Activated T-cell treated with anti-CD3 and anti-CD28 coated beads for 48 hours (primary cell): ENCODE results near the gene INS.
"Not testable (repeated sequence)": the region's sequence is repeated elsewhere in the genome, so short reads cannot be mapped to it uniquely, and the experiment has no call there.

Source experiments
- DNase-seq: peaks from one replicate; pipeline ENCODE4 v3.0.0-alpha.2; 2020; ENCODE audit warnings: low read depth

The INS gene

GRCh38 chr11:2131371-2132236, 29.4 kb downstream of the INS start:
- no peak for DNase-seq

DNA sequence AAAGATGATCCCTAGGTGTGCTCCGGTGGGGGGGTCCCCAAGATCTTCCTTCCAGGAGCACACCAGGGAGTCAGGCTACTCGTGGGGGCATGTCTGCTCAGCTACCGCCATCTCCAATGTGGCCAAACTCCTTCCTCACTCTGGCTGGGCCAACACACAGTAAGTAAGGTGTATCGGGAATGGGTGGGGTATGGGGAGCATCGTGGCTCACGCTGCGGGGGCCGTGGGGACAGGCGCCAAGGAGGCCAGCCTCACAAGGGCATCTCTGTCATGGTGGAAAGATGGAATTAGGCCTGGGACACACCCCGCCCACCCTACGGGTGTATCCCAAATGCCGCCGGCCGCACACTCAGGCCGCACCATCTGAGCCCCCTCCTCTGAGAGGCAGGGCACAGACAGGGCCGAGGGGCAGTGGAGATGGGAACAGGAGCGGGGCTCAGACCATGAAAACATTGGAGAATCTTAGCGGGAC, 30.1 kb downstream of the INS start:
- DNase-seq = no peak

GRCh38 chr11:2129699-2130366, 31.2 kb downstream of the INS start:
- no peak for DNase-seq

- no peak for DNase-seq
Measured at GRCh38 chr11:2129308-2129698, 31.7 kb downstream of the INS start.

DNA sequence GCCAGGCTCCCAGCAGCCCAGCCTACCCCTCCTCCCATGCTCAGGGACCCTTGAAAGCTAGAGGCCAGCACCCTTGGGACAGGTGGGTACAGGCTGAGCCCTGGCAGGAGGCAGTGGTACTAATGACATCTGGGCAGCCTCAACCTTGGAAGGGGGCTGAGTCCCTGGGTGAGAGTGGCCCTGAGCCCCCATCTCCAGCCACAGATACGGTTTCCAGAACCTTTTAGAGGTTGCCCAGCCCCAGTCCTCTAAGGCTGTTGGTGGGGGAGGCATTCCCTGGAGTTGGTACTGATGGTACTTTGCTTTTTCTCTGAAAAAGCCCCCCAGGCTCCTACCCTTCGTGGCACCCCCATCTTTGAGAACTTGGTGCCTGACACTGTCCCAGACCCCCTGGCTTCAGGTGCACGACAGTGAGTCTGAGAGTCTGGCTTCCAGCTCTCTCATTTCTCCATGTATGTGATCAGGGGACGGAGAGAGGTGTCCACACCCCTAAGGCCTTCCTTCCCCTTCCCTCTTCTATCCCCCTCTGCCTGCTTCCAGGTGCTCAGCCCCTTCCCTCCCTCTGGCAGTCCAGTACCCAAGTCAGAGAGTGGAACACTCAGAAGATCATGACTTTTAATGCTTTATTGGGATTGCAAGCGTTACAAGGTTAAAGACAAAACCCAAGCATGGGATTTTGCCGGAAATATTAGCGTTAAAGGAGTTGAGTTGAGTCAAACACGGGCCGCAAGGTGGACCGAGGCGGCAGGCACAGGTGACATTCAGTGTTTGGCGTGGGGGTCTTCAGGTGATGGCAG, 32.3 kb downstream of the INS start:
- DNase-seq = no peak

GRCh38 chr11:2128130-2128510, 32.9 kb downstream of the INS start:
- DNase-seq = no peak

DNA sequence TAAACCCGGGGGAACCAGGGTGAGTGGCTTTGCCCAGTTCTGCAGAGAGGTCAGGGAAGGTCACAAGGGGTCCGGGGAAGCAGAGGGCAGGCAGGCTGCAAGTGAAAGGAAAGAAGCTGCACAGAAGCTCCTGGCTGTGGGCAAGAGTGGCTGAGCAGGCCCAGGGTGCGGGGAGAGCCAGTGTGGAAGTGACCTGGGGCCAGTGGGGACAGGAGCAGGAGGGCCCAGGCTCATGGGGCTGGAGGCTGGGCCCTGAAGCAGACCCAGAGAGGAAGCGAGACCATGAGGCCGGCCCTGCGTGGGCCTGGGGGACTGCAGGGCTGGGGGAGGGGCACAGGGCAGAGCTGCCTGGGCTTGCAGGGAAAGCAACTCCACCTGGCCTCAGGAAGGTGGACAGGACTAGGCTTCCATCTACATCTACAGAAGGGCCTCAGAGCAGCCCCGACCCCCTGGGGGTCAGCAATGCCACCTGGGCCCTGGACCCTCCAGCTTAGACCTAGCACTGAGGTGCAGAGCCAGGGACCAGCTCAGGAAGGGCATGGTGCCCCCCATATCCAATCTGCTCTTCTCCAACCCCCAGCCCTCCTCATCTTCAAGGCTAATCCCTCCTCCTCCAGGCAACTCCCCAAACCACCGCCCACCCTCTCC, 33.4 kb downstream of the INS start:
- no peak for DNase-seq

DNA sequence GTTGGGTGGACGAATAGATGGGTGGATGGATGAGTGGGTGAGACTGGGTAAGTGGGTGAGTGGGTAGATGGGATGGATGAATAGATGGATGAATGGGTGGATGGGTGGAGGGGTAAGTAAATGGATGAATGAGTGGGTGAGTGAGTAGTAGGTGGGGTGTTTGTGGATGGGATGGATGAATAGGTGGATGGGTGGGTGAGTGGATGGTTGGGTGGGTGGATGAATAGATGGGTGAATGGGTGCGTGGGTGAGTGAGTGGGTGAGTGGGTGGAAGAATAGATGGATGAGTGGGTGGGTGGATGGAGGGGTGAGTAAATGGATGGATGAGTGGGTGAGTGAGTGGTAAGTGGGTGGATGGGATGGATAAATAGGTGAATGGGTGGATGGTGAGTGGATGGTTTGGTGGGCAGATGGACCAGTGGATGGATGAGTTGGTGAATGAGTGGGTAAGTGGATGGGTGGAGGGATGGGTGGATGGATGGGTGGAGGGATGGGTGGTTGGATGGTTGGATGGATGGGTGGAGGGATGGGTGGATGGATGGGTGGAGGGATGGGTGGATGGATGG, 34.4 kb downstream of the INS start:
- no peak for DNase-seq

GRCh38 chr11:2124736-2125484, 36.1 kb downstream of the INS start:
- not testable (repeated sequence) for DNase-seq

- DNase-seq = no peak
Measured at GRCh38 chr11:2123628-2123960, 37.4 kb downstream of the INS start.

- DNase-seq = no peak
Measured at GRCh38 chr11:2122907-2123627, 37.9 kb downstream of the INS start.

GRCh38 chr11:2122222-2122906, 38.6 kb downstream of the INS start:
- DNase-seq = no peak

GRCh38 chr11:2121227-2122130, 39.5 kb downstream of the INS start:
- no peak for DNase-seq

DNA sequence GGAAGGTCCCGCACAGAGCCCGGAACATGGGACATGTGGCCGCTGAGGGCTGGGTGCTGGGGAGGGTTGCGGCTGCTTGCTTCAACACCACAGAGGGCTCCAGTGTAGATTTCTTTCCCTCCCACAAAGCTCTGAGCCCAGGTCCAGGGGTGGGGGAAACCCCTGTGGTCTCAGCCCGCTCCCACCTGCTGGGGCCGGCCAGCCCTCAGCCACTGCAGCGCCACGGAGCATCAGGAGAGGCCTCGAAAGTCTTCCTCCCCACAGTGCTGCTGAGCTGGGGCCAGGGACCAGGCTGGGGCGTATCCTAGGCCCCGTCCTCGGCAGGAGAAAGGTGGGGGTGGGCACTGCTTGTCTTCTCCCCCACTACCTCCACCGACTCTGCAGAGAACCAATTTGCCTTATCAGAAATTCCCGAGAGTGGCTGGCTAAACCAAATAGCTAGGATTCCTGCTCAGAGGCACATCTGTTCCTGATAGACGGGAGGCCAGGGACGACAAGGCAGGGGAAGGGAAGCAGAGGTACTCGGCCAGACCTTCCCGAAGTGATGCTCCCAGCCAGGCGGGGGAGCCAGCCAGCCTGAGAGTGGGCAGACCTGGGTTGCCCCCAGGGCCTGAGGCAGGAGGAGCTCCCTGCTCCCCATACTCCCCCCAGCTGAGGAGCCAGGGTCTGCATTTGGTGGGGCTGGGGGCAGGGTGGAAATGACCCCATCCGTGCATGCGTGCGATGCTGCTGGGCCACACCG, 40.5 kb downstream of the INS start:
- DNase-seq = no peak

- DNase-seq = no peak
Measured at GRCh38 chr11:2118677-2119076, 42.3 kb downstream of the INS start.

- DNase-seq = no peak
Measured at GRCh38 chr11:2116680-2117079, 44.3 kb downstream of the INS start.

- DNase-seq = no peak
Measured at GRCh38 chr11:2115308-2115707, 45.7 kb downstream of the INS start.
